Neural crest cell (in vitro differentiated cells): ENCODE results near the gene RASSF4. TPM values are rescaled to one million over a fixed set of nuclear protein-coding genes. Genes with fewer than 3 reads are reported as not detected.

ENCODE experiments used
- DNase-seq: peaks from one replicate; pipeline ENCODE4 v3.0.0; 2021; ENCODE audit warnings: low read depth, mixed read lengths, low spot score
- H3K27ac Mint-ChIP-seq: one replicate; pipeline ENCODE4 v1.8.0; 2021; ENCODE audit warnings: mild to moderate bottlenecking, mixed read lengths; ENCODE audit not compliant: unreplicated experiment
- H3K27me3 Mint-ChIP-seq: 2 replicates; pipeline ENCODE4 v1.8.0; 2021; ENCODE audit warnings: low read depth, mild to moderate bottlenecking, mixed read lengths
- H3K36me3 Mint-ChIP-seq: 2 replicates; pipeline ENCODE4 v1.8.0; 2021; ENCODE audit warnings: low read depth, mild to moderate bottlenecking, mixed read lengths
- H3K4me1 Mint-ChIP-seq: 2 replicates; pipeline ENCODE4 v1.8.0; 2021; ENCODE audit warnings: mixed read lengths
- H3K4me3 Mint-ChIP-seq: one replicate; pipeline ENCODE4 v1.8.0; 2021; ENCODE audit warnings: mild to moderate bottlenecking, mixed read lengths
- H3K9me3 Mint-ChIP-seq: 2 replicates; pipeline ENCODE4 v1.8.0; 2021; ENCODE audit warnings: mixed read lengths
- total RNA-seq: library from RNA; stranded (reverse); gene quantifications from 2 replicates; pipeline ENCODE4 v1.2.1, GENCODE V29; 2021
- TF ChIP-seq, protein P1 (sequence below): fragments of 200-600 bp; sonication (generic); conservative IDR thresholded peaks from 2 replicates; pipeline ENCODE4 v1.5.0; 2021; ENCODE audit warnings: antibody characterized with exemption, mild to moderate bottlenecking

The RASSF4 gene
- total RNA-seq, 1 donor from 2014 or later, result 18.6 TPM

DNA sequence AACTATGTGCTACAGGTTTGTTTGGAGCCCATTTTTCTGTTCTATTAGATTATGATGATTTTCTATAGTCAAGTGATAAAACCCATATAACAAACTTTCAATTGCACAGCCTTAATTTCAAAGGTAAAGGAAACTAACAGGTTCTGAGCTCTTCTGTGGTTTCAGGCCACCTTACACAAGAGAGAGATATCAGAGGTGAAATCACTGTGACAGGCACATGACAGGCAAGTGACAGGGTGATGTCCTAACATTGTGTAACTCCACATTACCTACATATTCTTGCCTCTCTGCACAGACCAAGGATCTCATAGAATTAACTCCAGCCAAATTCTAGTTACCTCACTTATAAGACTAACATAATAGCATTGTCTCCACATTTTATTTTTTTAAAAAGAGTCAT lies 76.1 kb downstream of the RASSF4 start:
- H3K9me3 Mint-ChIP-seq, result peaks cover 8% of the 10 kb centered on the region
- no peak for DNase-seq
- no peak overlapping the region for H3K27ac Mint-ChIP-seq
- H3K4me1 Mint-ChIP-seq, result no peaks in the 10 kb centered on the region
- no peak overlapping the region for H3K4me3 Mint-ChIP-seq
- H3K36me3 Mint-ChIP-seq, result no peaks in the 10 kb centered on the region
- no peaks in the 10 kb centered on the region for H3K27me3 Mint-ChIP-seq
- TF ChIP-seq, protein P1, sequence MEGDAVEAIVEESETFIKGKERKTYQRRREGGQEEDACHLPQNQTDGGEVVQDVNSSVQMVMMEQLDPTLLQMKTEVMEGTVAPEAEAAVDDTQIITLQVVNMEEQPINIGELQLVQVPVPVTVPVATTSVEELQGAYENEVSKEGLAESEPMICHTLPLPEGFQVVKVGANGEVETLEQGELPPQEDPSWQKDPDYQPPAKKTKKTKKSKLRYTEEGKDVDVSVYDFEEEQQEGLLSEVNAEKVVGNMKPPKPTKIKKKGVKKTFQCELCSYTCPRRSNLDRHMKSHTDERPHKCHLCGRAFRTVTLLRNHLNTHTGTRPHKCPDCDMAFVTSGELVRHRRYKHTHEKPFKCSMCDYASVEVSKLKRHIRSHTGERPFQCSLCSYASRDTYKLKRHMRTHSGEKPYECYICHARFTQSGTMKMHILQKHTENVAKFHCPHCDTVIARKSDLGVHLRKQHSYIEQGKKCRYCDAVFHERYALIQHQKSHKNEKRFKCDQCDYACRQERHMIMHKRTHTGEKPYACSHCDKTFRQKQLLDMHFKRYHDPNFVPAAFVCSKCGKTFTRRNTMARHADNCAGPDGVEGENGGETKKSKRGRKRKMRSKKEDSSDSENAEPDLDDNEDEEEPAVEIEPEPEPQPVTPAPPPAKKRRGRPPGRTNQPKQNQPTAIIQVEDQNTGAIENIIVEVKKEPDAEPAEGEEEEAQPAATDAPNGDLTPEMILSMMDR, result no peak

DNA sequence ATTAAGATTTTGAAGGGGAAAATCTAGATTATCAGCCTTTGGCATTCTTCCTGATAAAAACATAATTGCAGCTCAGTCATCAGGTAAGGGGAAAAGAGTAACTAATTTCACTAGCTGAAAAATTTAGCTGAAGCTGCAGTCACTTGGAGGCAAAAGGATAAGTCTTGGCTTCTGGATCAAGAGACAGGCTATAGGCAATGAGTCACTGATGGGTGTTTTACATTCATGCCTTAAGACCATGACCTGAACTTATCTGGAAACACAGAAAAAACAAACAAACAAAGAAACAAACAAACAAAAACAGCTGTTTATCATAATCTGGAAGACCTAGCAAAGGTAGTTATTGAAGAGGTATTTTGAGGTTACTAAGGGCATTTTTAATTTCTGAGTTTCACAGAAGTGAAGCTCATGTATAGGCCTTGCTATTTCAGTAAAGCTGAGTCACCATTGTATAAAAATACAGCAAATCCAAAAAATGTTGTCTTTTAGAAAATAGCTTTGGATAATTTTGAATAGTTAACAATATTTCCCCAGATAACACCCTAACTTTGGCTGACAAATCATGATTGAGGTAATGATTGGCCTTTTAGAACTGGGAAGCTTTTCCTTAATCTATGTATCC lies 81.4 kb downstream of the RASSF4 start:
- no peak overlapping the region for H3K4me3 Mint-ChIP-seq
- H3K27ac Mint-ChIP-seq, result no peak overlapping the region
- no peaks in the 10 kb centered on the region for H3K36me3 Mint-ChIP-seq
- H3K27me3 Mint-ChIP-seq, result peaks cover 3% of the 10 kb centered on the region
- no peak for DNase-seq
- TF ChIP-seq, protein P1, result no peak
- no peaks in the 10 kb centered on the region for H3K4me1 Mint-ChIP-seq
- no peaks in the 10 kb centered on the region for H3K9me3 Mint-ChIP-seq

DNA sequence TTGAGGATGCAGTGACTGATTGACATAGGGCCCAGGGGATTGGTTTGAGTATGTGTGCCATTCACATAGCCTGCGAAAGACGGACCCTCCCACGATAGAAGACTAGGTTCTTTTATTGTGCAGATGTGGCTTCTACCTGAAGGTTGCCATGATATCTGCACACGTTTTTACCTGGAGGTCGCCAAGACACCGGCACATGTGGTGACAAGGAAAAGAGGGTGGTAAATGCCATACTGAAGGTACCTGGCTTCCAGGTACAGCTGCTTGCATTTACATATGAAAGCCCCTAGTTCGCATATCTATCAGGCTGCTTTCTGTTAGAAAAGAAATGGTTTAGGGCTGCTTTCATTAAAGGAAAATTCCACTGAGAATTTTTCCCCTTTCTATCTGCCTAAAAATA lies 84.7 kb downstream of the RASSF4 start:
- no peak overlapping the region for H3K4me3 Mint-ChIP-seq
- no peak for DNase-seq
- H3K4me1 Mint-ChIP-seq, result no peaks in the 10 kb centered on the region
- TF ChIP-seq, protein P1, result no peak
- no peak overlapping the region for H3K27ac Mint-ChIP-seq
- peaks cover 3% of the 10 kb centered on the region for H3K27me3 Mint-ChIP-seq
- H3K36me3 Mint-ChIP-seq, result no peaks in the 10 kb centered on the region
- no peaks in the 10 kb centered on the region for H3K9me3 Mint-ChIP-seq

Other genes starting within 250 kb of the RASSF4 start
- gene TMEM72, start 48.5 kb upstream of the RASSF4 start, total RNA-seq, result not detected in 2 replicates
- gene DEPP1, start 19.0 kb downstream of the RASSF4 start, total RNA-seq, result 0.50 and 1.1 TPM in 2 replicates
- 51.0 and 52.8 TPM in 2 replicates for gene ZNF22, start 41.1 kb downstream of the RASSF4 start, total RNA-seq